GM12878 (cell line): ENCODE data around the gene GJA5. TPM values are rescaled to one million over a fixed set of nuclear protein-coding genes. Genes with fewer than 3 reads are reported as not detected.

Experiments
- ATAC-seq: fragments of 200-7000 bp; cut with Tn5 transposase; 3 replicates; pipeline ENCODE4 v1.9.1; 2020; ENCODE audit warnings: mild to moderate bottlenecking, moderate library complexity
- BruUV-seq: library from RNA; stranded (reverse); fragments of 400-500 nt; replicated peaks from 2 replicates; lab custom pipeline; 2021; lab: Mats Ljungman, UMichigan
- CTCF ChIA-PET: fragments of 300-600 bp; sonication (Branson Sonifier 250); formaldehyde crosslinking; extraction: SDS; loops from one replicate; lab custom pipeline; 2021; ENCODE audit warnings: inconsistent platforms; lab: Yijun Ruan, JAX
- POLR2A ChIA-PET: fragments of 350-600 bp; formaldehyde crosslinking; extraction: SDS; loops from one replicate; lab custom pipeline; 2021; ENCODE audit warnings: inconsistent platforms; lab: Charles Lee
- RAD21 ChIA-PET: fragments of 300-600 bp; sonication (Branson Sonifier 250); formaldehyde crosslinking; loops from one replicate; lab custom pipeline; 2023; ENCODE audit warnings: antibody characterized with exemption; ENCODE audit not compliant: unreplicated experiment; lab: Charles Lee
- SMC1A ChIA-PET: fragments of 300-600 bp; sonication (Branson Sonifier 250); formaldehyde crosslinking; loops from one replicate; lab custom pipeline; 2023; ENCODE audit not compliant: unreplicated experiment, uncharacterized antibody; lab: Charles Lee
- DNase-seq: peaks from one replicate; pipeline ENCODE4 v3.0.0-alpha.2; 2011; ENCODE audit warnings: low read depth, low spot score
- FAIRE-seq: peaks from 3 replicates; lab custom pipeline; 2011; peaks lifted over from hg19 to GRCh38; lab: Jason Lieb, UNC
- H2AFZ ChIP-seq: 2 replicates; pipeline ENCODE4 v1.6.0; 2011; ENCODE audit warnings: low read depth, low read length, control low read depth; ENCODE audit not compliant: control insufficient read depth
- H3K27ac ChIP-seq: 2 replicates; pipeline ENCODE4 v1.5.1; 2011; ENCODE audit warnings: control low read depth; ENCODE audit not compliant: control insufficient read depth, insufficient read depth
- H3K27me3 ChIP-seq, 2 experiments: replicated peaks in 1 of 2; 2 replicates each; pipeline versions ENCODE4 v1.6.0 to v1.6.1; 2011; ENCODE audit warnings: low read length in 1 of 2; ENCODE audit not compliant: control insufficient read depth in 2 of 2, insufficient read depth in 2 of 2
- H3K36me3 ChIP-seq, 2 experiments: 2 replicates each; pipeline ENCODE4 v1.5.1; 2011; ENCODE audit warnings: low read length in 1 of 2; ENCODE audit not compliant: control insufficient read depth in 2 of 2, insufficient read depth in 2 of 2
- H3K4me1 ChIP-seq: 2 replicates; pipeline ENCODE4 v1.6.1; 2011; ENCODE audit warnings: mild to moderate bottlenecking, low read length, moderate library complexity, mixed read lengths; ENCODE audit not compliant: control insufficient read depth, insufficient read depth
- H3K4me2 ChIP-seq: 2 replicates; pipeline ENCODE4 v1.6.0; 2011; ENCODE audit warnings: control low read depth; ENCODE audit not compliant: control insufficient read depth, insufficient read depth
- H3K4me3 ChIP-seq: fragments of 200-600 bp; sonication (generic); 2 replicates; pipeline ENCODE4 v1.5.1; 2016
- H3K79me2 ChIP-seq: 2 replicates; pipeline ENCODE4 v1.6.0; 2011; ENCODE audit warnings: low read length; ENCODE audit not compliant: control insufficient read depth, insufficient read depth
- H3K9ac ChIP-seq: 2 replicates; pipeline ENCODE4 v1.8.0; 2011; ENCODE audit warnings: low read length, control low read depth, mixed read lengths; ENCODE audit not compliant: control insufficient read depth, insufficient read depth
- H3K9me3 ChIP-seq: replicated peaks from 3 replicates; pipeline ENCODE4 v1.5.1; 2011; ENCODE audit warnings: mild to moderate bottlenecking, low read length; ENCODE audit not compliant: control insufficient read depth, insufficient read depth
- H4K20me1 ChIP-seq: 2 replicates; pipeline ENCODE4 v1.6.0; 2011; ENCODE audit not compliant: control insufficient read depth, insufficient read depth
- BMI1 ChIP-seq: fragments of 450-650 bp; IDR thresholded peaks from 2 replicates; pipeline ENCODE4 v1.6.1; 2016; ENCODE audit warnings: mild to moderate bottlenecking, moderate library complexity, borderline replicate concordance
- CBX5 ChIP-seq: sonication (generic); IDR thresholded peaks from 2 replicates; pipeline ENCODE4 v1.6.1; 2016; ENCODE audit warnings: low read depth, moderate library complexity, mild to moderate bottlenecking, inconsistent platforms
- CREB1 ChIP-seq: IDR thresholded peaks from 2 replicates; pipeline ENCODE4 v1.6.1; 2012; ENCODE audit warnings: low read depth, mild to moderate bottlenecking, inconsistent platforms
- MEF2A ChIP-seq: IDR thresholded peaks from 2 replicates; pipeline ENCODE4 v1.6.1; 2011; ENCODE audit warnings: low read depth, mild to moderate bottlenecking, low read length, moderate library complexity; ENCODE audit not compliant: insufficient read depth
- NBN ChIP-seq: fragments of 450-650 bp; IDR thresholded peaks from 2 replicates; pipeline ENCODE4 v1.6.1; 2016
- POLR2AphosphoS5 ChIP-seq: IDR thresholded peaks from 2 replicates; pipeline ENCODE4 v1.6.1; 2011; ENCODE audit warnings: mild to moderate bottlenecking, low read length, inconsistent platforms
- SMAD5 ChIP-seq: IDR thresholded peaks from 2 replicates; pipeline ENCODE4 v1.6.1; 2016; ENCODE audit warnings: antibody characterized with exemption, low read depth
- SRF ChIP-seq, 2 experiments: IDR thresholded peaks; 2 replicates each; pipeline ENCODE4 v1.6.1; 2011; ENCODE audit warnings: low read depth in 2 of 2, low read length in 2 of 2, mild to moderate bottlenecking in 1 of 2, moderate library complexity in 1 of 2
- TARDBP ChIP-seq: IDR thresholded peaks from 2 replicates; pipeline ENCODE4 v1.6.1; 2016; ENCODE audit warnings: borderline replicate concordance
- TBL1XR1 ChIP-seq: IDR thresholded peaks from 2 replicates; pipeline ENCODE4 v1.6.1; 2012; ENCODE audit warnings: low read depth, low read length, improper control_type of control experiment
- YY1 ChIP-seq: IDR thresholded peaks from 2 replicates; pipeline ENCODE4 v1.6.1; 2011; ENCODE audit warnings: low read depth, mild to moderate bottlenecking, low read length
- ZNF24 ChIP-seq: fragments of 450-650 bp; IDR thresholded peaks from 2 replicates; pipeline ENCODE4 v1.6.1; 2017; ENCODE audit warnings: antibody characterized with exemption, mild to moderate bottlenecking
- WGBS: methylation state at CpG from one replicate; pipeline ENCODE4 v1.1.6; 2016; ENCODE audit warnings: low lambda C conversion rate; ENCODE audit not compliant: insufficient replicate concordance, insufficient coverage; ENCODE audit errors: missing lambda C conversion rate; 5-methylcytosine and 5-hydroxymethylcytosine counted together
- in situ Hi-C: fragments of 300-500 bp; cut with MboI; formaldehyde crosslinking; loops from 9 replicates; pipeline ENCODE4 v1.14.3; 2018; ENCODE audit warnings: mixed read lengths
- intact Hi-C: fragments of 100-400 bp; cut with micrococcal nuclease; formaldehyde crosslinking; loops from one replicate; pipeline ENCODE4 v1.14.2; 2022; ENCODE audit not compliant: unreplicated experiment
- polyA plus RNA-seq, 11 experiments: library from polyadenylated mRNA; depleted of rRNA in 4 of 11; unstranded in 6 of 11; stranded (reverse) in 5 of 11; fragments of >200 nt; fragmentation: Nextera tagmentation in 4 of 11; fragmentation: Illumina TruSeq in 1 of 11; extraction: Ambion mirVana in 4 of 11; extraction: Trizol in 1 of 11; gene quantifications; 1 replicate in 1 of 11; 2 replicates in 10 of 11; pipeline versions ENCODE4 v1.2.1 to v1.2.3, GENCODE V29; 2011 to 2016; ENCODE audit warnings: inconsistent platforms in 2 of 11, missing spikeins in 2 of 11, low read depth in 1 of 11
- total RNA-seq, 4 experiments: library from RNA; depleted of rRNA in 3 of 4; stranded (reverse); fragments of >200 nt in 3 of 4; fragmentation: Illumina TruSeq in 1 of 4; extraction: Trizol in 1 of 4; gene quantifications; 2 replicates each; pipeline versions ENCODE4 v1.2.1 to v1.2.3, GENCODE V29; 2013 to 2021
- TF ChIP-seq, protein P1 (sequence below): IDR thresholded peaks from 2 replicates; pipeline ENCODE4 v1.6.1; 2012; ENCODE audit warnings: low read depth, low read length, improper control_type of control experiment
- TF ChIP-seq, protein P2 (sequence below): IDR thresholded peaks from 2 replicates; pipeline ENCODE4 v1.6.1; 2011; ENCODE audit warnings: mild to moderate bottlenecking, low read depth, low read length, moderate library complexity; ENCODE audit not compliant: insufficient replicate concordance
- TF ChIP-seq, protein P3 (sequence below): IDR thresholded peaks from 2 replicates; pipeline ENCODE4 v1.6.1; 2011; ENCODE audit warnings: low read depth, mild to moderate bottlenecking, low read length, moderate library complexity, borderline replicate concordance; ENCODE audit errors: extremely low read depth

Gene GJA5
- total and polyA plus RNA-seq, 10 of the 15 experiments (the other 5 are each of a cell fraction or from before 2014, with no cell fraction given): not detected

DNA sequence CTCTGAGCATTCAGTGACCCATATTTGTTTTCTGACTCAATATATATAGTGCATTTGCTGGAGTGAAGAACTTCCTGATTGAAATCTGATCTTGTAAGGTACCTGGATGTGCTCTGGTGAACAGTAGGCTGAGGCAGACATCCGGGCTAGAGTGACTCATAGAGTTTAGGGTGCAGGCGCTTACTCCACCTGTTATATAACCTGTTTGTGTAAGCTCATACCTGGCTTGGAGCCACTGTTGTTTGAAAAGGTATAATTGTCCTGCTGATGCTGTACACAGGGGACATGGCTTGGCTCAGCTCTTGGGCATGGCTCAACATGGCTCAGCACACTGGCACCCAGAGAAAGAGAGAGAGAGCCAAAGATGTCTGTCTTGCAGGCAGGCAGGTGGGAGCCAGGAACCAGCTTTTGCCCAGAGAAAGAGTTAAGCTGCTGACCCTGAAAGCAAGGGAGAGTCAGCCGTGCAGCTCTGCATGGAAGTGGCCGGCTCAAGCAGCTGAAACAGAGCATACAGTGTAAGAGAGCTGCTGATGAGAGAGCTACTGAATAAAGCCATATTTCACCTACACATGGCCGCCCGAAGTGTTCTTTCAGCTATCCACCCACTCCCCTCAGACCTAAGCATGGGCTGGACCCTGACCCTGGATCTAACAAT, 43.2 kb downstream of the GJA5 start:
- FAIRE-seq: no peak
- H3K4me2 ChIP-seq: no peak overlapping the region
- CTCF ChIA-PET: no interaction called here

More for the DNA sequence above, 43.2 kb downstream of the GJA5 start:
- in situ Hi-C loops (no loop called here), intact Hi-C loops (no loop called here)
- no peak overlapping the region for H2AFZ ChIP-seq
- DNase-seq (no peak), ATAC-seq (no peak)
- SMC1A ChIA-PET: no interaction called here
- H3K9ac ChIP-seq: no peak overlapping the region
- WGBS: 49% methylated on average over 6 of the region's 6 CpGs
- BruUV-seq: no TSS peak
- POLR2A ChIA-PET: no interaction called here
- H4K20me1 ChIP-seq: no peaks in the 10 kb centered on the region
- no peaks in the 10 kb centered on the region; a peak in 2 of 4 replicates for H3K27me3 ChIP-seq
- RAD21 ChIA-PET: no interaction called here
- TF ChIP-seq, protein P1, sequence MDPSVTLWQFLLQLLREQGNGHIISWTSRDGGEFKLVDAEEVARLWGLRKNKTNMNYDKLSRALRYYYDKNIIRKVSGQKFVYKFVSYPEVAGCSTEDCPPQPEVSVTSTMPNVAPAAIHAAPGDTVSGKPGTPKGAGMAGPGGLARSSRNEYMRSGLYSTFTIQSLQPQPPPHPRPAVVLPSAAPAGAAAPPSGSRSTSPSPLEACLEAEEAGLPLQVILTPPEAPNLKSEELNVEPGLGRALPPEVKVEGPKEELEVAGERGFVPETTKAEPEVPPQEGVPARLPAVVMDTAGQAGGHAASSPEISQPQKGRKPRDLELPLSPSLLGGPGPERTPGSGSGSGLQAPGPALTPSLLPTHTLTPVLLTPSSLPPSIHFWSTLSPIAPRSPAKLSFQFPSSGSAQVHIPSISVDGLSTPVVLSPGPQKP: no peak
- TF ChIP-seq CBX5 (no peak), TARDBP (no peak), NBN (no peak), TBL1XR1 (no peak), SRF (IDR thresholded peaks at IDR 0.05; ENCODE audit: low read depth in 2 of 2, low read length in 2 of 2) (no peak), CREB1 (no peak), YY1 (no peak), ZNF24 (no peak), SMAD5 (no peak), POLR2AphosphoS5 (no peak), MEF2A (no peak), BMI1 (no peak)
- TF ChIP-seq, protein P2, sequence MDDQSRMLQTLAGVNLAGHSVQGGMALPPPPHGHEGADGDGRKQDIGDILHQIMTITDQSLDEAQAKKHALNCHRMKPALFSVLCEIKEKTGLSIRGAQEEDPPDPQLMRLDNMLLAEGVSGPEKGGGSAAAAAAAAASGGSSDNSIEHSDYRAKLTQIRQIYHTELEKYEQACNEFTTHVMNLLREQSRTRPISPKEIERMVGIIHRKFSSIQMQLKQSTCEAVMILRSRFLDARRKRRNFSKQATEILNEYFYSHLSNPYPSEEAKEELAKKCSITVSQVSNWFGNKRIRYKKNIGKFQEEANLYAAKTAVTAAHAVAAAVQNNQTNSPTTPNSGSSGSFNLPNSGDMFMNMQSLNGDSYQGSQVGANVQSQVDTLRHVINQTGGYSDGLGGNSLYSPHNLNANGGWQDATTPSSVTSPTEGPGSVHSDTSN: no peak
- TF ChIP-seq, protein P3, sequence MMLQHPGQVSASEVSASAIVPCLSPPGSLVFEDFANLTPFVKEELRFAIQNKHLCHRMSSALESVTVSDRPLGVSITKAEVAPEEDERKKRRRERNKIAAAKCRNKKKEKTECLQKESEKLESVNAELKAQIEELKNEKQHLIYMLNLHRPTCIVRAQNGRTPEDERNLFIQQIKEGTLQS: no peak
- no peaks in the 10 kb centered on the region for H3K36me3 ChIP-seq
- H3K27ac ChIP-seq: no peak overlapping the region
- H3K79me2 ChIP-seq: no peaks in the 10 kb centered on the region
- H3K4me1 ChIP-seq: no peaks in the 10 kb centered on the region
- H3K9me3 ChIP-seq: no peaks in the 10 kb centered on the region; the same call in 2 of the 3 replicates
- H3K4me3 ChIP-seq: no peak overlapping the region
